HFFc6 (cell line): ENCODE data around the gene TEC. TPM values are rescaled to one million over a fixed set of nuclear protein-coding genes. Genes with fewer than 3 reads are reported as not detected.
A peak's percentile ranks its signal among the peaks of the same experiment; 100 is the strongest.

ENCODE experiments used
- DNase-seq: peaks from one replicate; pipeline ENCODE4 v3.0.0-alpha.2; 2018
- H3K27ac Mint-ChIP-seq: 2 replicates; pipeline ENCODE4 v1.8.0; 2020; ENCODE audit warnings: mild to moderate bottlenecking, mixed read lengths
- H3K27me3 Mint-ChIP-seq: 2 replicates; pipeline ENCODE4 v1.8.0; 2021; ENCODE audit warnings: mild to moderate bottlenecking, moderate library complexity, mixed read lengths; ENCODE audit not compliant: insufficient read depth
- H3K36me3 Mint-ChIP-seq: 2 replicates; pipeline ENCODE4 v1.8.0; 2021; ENCODE audit warnings: low read depth, mixed read lengths
- H3K4me1 Mint-ChIP-seq: 2 replicates; pipeline ENCODE4 v1.8.0; 2020; ENCODE audit warnings: low read depth, mixed read lengths
- H3K4me3 Mint-ChIP-seq: 2 replicates; pipeline ENCODE4 v1.8.0; 2020; ENCODE audit warnings: mild to moderate bottlenecking, moderate library complexity, mixed read lengths
- H3K9me3 Mint-ChIP-seq: 2 replicates; pipeline ENCODE4 v1.8.0; 2020; ENCODE audit warnings: mild to moderate bottlenecking, mixed read lengths
- total RNA-seq, 6 experiments: library from RNA; stranded (reverse); fragmentation: NEBNext Ultra II Directional; extraction: Animal tissue kit (Norgen Biotek cat#: 25700); gene quantifications; 2 replicates in 1 of 6; 3 replicates in 5 of 6; pipeline ENCODE4 v1.2.3, GENCODE V29; 2021
- TF ChIP-seq, protein P1 (sequence below): fragments of 200-600 bp; sonication (generic); IDR thresholded peaks from 2 replicates; pipeline ENCODE4 v1.5.0; 2021; ENCODE audit warnings: antibody characterized with exemption, mild to moderate bottlenecking

Gene TEC
- total RNA-seq, 6 experiments from 2014 or later, result 0.23 TPM; not detected in 5

DNA sequence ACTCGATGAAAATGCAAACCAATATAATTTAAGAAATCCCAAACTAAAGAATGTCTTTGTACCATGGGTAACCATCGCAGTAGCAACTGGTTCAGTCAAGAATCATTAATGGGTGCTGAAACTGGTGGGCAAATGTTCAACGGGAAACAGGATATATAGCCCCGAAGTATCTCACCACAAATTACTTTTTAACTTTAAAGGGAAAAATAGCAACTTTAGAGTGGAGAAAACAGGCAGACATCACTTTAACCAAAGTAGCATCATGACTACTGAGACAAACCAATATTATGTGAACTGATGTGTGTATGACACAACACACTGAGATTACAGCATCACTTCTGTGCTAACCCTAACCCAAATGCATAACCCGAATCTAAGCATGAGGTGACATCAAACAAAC lies 37.9 kb upstream of the TEC start:
- Mint-ChIP-seq H3K27me3 (peaks cover 2% of the 10 kb centered on the region), H3K4me1 (peaks cover 7% of the 10 kb centered on the region; the same call in 1 of the 2 replicates), H3K9me3 (no peaks in the 10 kb centered on the region), H3K36me3 (no peaks in the 10 kb centered on the region), H3K4me3 (no peak overlapping the region), H3K27ac (no peak overlapping the region)
- no peak for DNase-seq
- TF ChIP-seq, protein P1, sequence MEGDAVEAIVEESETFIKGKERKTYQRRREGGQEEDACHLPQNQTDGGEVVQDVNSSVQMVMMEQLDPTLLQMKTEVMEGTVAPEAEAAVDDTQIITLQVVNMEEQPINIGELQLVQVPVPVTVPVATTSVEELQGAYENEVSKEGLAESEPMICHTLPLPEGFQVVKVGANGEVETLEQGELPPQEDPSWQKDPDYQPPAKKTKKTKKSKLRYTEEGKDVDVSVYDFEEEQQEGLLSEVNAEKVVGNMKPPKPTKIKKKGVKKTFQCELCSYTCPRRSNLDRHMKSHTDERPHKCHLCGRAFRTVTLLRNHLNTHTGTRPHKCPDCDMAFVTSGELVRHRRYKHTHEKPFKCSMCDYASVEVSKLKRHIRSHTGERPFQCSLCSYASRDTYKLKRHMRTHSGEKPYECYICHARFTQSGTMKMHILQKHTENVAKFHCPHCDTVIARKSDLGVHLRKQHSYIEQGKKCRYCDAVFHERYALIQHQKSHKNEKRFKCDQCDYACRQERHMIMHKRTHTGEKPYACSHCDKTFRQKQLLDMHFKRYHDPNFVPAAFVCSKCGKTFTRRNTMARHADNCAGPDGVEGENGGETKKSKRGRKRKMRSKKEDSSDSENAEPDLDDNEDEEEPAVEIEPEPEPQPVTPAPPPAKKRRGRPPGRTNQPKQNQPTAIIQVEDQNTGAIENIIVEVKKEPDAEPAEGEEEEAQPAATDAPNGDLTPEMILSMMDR, result no peak

DNA sequence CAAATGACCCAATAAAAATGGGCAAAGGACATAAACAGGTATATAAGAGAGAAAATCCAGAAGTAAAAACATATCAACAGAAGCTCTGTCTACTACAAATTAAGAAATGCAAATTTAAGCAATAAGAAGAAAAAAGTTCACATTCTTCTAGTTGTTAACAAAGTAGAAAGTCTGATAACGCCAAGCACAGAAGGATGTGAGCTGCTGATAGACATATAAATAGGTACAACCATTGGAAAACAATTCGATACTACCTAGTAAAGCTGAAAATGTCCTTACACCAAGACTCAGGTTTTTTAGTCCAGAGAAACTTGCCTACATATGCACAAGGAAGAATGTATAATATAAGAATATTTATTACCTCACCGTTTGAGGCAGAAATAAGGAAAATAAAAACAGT lies 35.9 kb upstream of the TEC start:
- TF ChIP-seq, protein P1, result no peak
- Mint-ChIP-seq H3K4me3 (no peak overlapping the region), H3K9me3 (no peaks in the 10 kb centered on the region), H3K36me3 (no peaks in the 10 kb centered on the region), H3K27me3 (peaks cover 2% of the 10 kb centered on the region), H3K27ac (no peak overlapping the region), H3K4me1 (0 out of 2 replicates have a peak, but pooled peaks cover 5% of the 10 kb centered on the region)
- no peak for DNase-seq

DNA sequence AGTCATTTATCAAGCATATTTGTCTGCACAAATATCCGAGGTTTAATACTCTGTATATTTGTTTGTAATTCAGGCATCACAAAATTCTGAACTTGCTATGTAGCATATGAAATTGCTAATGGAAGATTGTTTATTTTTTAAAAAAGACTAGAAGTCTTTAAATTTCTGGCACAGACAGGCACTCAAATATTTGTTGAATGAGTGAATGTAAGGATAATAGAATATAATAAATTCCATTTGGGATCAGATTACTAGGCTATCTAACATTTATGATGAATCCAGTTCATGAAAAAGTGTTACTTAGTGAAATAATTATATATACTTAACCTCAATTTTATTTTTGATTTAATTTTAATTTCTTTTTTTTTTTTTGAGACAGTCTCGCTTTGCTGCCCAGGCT lies 30.4 kb upstream of the TEC start:
- no peak overlapping the region for H3K27ac Mint-ChIP-seq
- peaks cover 13% of the 10 kb centered on the region for H3K4me1 Mint-ChIP-seq
- peak; percentile 22 for DNase-seq
- TF ChIP-seq, protein P1, result no peak
- H3K9me3 Mint-ChIP-seq, result no peaks in the 10 kb centered on the region
- no peaks in the 10 kb centered on the region for H3K36me3 Mint-ChIP-seq
- no peak overlapping the region for H3K4me3 Mint-ChIP-seq
- H3K27me3 Mint-ChIP-seq, result peaks cover 2% of the 10 kb centered on the region

DNA sequence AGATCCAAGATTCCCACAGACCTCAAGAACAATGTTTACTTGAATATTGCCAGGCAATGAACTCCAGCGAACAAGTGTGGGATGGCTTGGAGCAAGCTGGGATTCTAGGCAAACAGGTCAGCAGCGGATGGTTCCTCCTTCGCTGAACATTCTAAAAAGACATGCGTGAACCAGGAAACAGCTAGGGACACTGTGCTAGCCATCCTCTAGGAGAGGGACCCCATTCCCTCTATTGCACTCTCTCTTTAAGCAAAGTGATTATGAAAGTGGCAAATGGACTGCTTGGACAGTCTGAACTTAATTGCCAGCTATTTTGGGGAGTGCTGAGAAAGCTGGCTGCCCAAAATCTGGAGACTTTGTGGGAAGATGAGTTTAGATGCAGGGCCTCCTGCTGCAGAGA lies 29.9 kb upstream of the TEC start:
- Mint-ChIP-seq H3K27me3 (peaks cover 2% of the 10 kb centered on the region; the same call in 1 of the 2 replicates), H3K4me1 (peaks cover 13% of the 10 kb centered on the region), H3K36me3 (no peaks in the 10 kb centered on the region), H3K4me3 (no peak overlapping the region), H3K27ac (no peak overlapping the region), H3K9me3 (no peaks in the 10 kb centered on the region)
- TF ChIP-seq, protein P1, result no peak
- DNase-seq, result no peak

DNA sequence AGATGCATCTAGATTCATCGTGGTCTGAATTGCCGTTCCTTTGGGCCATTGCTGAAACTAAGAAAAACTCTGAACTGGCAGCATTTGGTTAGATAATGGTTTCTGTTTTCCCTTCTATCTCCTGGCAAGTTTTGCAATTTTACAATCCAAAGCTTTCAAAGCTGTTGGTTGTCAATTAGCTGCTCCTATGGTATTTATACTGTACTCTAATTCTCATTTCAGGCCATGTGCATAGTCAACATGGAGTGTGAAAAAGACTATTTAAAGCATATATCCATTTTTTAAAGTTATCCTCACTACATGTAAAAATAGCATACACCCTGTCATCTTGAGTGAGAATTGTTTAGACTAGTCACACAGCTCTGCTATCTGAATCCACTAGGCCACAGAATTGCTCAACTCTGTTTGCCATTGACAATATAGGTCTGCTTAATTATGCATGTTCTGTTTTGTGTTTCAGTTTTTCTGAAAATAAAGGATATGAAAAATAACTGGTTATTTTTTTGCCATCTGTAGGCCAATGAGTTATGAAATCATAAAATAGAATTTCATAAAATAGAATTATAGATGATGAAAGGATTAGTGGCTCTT lies 27.7 kb upstream of the TEC start:
- TF ChIP-seq, protein P1, result no peak
- DNase-seq, result no peak
- H3K9me3 Mint-ChIP-seq, result no peaks in the 10 kb centered on the region
- H3K27ac Mint-ChIP-seq, result no peak overlapping the region
- peaks cover 13% of the 10 kb centered on the region for H3K4me1 Mint-ChIP-seq
- no peaks in the 10 kb centered on the region for H3K36me3 Mint-ChIP-seq
- peaks cover 2% of the 10 kb centered on the region for H3K27me3 Mint-ChIP-seq
- no peak overlapping the region for H3K4me3 Mint-ChIP-seq

DNA sequence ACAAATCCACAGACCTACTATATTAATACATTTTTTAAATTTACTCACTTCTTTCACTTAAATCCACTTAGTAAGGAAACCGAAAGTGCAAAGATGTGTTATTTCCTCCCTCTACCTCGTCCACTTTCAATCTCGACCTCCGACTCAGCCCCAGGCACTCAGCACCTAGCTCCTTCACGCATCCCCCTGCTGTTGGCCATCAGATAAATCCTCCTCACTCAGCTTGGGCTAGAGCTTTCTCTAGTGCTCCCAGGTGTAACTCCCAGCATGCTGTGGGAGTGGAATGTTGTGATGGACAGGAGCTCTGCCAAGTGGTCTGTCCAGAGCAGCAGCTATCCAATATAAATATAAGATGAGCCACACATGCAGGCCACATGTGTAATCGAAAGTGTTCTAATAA lies 26.7 kb upstream of the TEC start:
- peaks cover 13% of the 10 kb centered on the region for H3K4me1 Mint-ChIP-seq
- TF ChIP-seq, protein P1, result no peak
- no peak for DNase-seq
- H3K27me3 Mint-ChIP-seq, result peaks cover 2% of the 10 kb centered on the region
- H3K27ac Mint-ChIP-seq, result no peak overlapping the region
- no peak overlapping the region for H3K4me3 Mint-ChIP-seq
- H3K36me3 Mint-ChIP-seq, result no peaks in the 10 kb centered on the region
- H3K9me3 Mint-ChIP-seq, result no peaks in the 10 kb centered on the region
